Cardiac septum (tissue), 1 donor: ENCODE measurements around the gene ARL8B. TPM values are rescaled to one million over a fixed set of nuclear protein-coding genes. Genes with fewer than 3 reads are reported as not detected.
"Not testable (repeated sequence)": the region's sequence is repeated elsewhere in the genome, so short reads cannot be mapped to it uniquely, and the experiment has no call there.

Source experiments
- DNase-seq: peaks from one replicate; pipeline ENCODE4 v3.0.0-alpha.2; 2020; ENCODE audit warnings: low spot score
- intact Hi-C: fragments of 100-400 bp; cut with DNase I; formaldehyde crosslinking; loops from one replicate; pipeline ENCODE4 v1.14.0; 2022
- total RNA-seq: library from RNA; stranded (reverse); fragmentation: NEBNext Ultra II Directional; extraction: Animal tissue kit (Norgen Biotek cat#: 25700); gene quantifications from one replicate; pipeline ENCODE4 v1.2.1, GENCODE V29; 2021
- donor health status: DM: no; HTN: no; CAD: no.

Gene ARL8B
- total RNA-seq, 1 donor from 2014 or later = 60.1 TPM

DNA sequence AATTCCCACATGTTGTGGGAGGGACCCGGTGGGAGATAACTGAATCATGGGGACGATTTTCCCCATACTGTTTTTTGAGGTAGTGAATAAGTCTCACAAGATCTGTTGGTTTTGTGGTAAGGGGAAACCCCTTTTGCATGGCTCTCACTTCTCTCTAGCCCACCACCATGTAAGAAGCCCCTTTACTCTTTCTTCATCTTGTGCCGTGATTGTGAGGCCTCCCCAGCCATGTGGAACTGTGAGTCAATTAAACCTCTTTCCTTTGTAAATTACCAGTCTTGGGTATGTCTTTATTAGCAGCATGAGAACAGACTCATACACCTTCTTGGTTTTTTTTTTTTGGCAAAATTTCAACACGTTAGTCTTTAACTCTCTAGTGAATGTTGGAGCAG, 18.1 kb downstream of the ARL8B start:
- intact Hi-C loops = no loop called here

DNA sequence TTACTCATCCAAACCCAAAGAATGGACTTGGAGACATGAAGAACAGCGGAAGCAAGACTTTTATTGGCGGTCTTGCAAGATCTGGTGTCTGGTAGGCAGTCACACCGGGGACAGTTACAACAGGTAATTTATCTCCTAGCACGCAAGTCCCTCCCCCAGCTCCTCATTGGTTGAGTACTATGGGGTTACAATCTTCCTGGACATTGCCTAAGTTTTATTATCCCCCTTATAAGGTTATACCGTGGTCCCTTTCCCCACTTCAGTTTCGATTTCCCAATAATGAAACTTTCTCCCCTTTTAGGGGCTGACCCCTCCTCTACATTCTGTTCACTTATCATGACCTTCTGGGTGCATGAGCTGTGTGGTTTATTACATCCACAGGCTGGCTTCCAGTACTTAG, 18.7 kb downstream of the ARL8B start:
- intact Hi-C loops = no loop called here
- no peak for DNase-seq

More for the DNA sequence above, 18.1 kb downstream of the ARL8B start:
- DNase-seq = no peak

DNA sequence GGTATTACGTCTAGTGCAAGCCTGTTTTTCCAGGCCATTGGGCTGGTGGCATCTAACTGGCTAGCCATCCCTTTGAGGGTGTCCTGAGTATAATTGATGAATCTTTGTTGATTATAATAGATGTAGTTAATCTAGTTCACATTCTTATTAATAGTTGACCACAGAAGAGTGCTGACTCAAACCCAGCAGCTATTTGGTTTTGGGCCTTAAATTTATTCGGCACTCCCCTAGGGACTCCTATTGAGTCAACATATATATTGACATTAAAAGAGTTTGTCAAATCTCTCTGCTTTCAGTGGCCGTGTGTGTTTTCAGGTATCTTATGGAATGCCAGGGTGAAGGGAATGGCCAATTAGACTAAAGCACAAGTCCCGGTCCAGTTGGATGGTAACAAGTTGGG, 19.7 kb downstream of the ARL8B start:
- intact Hi-C loops = no loop called here
- DNase-seq = no peak

DNA sequence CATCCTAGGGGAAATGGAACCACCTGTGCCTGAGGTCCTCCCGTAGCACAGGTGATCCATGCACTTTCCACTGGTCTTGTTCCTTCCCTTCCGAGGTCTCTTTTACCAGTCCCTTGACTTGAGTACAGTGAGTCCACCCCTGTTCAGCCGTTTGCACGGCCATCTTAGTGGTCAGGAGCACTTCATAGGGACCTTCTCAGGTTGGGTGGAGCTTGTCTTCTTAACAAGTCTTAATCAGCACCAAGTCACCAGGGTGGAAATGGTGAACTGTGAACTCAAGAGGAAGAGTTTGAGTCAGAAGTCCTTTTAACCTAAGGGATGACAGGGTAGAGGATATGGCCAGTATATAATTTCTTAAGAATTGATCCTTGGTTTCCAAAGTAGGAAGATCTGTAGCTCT, 21.4 kb downstream of the ARL8B start:
- no peak for DNase-seq
- intact Hi-C loops = no loop called here

DNA sequence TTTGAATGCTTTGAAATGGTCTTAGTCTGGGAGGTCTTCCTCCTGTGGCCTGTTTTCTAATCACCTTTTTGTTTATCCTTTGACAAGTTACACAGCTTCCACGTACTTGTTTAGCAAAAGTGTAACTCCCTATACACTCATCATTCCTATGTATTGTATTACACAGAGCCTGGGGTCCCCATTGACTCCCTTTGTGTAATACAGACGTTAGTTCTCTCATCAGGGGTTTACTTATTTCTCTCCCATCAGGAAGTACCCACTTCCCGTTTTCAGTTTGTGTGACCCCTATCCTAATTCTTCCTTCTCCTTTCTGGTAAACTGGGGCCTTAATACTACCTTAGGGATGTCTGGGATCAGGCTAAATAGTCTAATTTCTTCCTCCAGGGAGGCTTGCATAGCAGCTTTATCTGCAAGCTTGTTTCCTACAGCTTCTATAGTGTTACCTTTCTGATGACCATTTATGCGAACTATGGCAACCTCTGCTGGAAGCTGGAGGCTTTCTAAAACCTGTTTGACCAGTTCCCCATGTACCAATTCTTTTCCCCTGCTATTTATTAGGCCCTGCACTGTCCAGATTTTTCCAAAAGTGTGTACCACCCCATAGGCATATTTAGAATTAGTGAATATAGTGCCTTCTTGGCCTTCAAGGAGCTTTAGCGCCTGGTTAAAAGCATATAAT, 22.4 kb downstream of the ARL8B start:
- no peak for DNase-seq
- intact Hi-C loops = no loop called here

DNA sequence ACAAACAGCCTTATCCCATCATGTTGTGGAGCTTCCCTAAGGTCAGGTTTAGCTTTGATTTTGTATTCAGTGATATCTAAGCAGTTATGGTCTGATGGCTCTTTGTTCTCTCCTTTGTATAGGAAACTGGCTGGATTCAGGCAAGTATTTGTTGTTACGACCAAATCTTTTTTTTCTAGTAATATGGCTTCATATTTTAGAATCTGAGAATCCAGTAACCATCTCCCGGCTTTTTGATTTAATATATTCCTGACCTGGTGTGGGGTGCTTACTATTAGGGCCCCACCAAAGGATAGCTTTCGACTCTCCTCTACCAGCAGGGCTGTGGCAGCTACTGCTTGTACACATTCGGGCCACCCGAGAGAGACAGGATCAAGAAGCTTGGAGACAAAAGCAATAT, 23.0 kb downstream of the ARL8B start:
- intact Hi-C loops = no loop called here

DNA sequence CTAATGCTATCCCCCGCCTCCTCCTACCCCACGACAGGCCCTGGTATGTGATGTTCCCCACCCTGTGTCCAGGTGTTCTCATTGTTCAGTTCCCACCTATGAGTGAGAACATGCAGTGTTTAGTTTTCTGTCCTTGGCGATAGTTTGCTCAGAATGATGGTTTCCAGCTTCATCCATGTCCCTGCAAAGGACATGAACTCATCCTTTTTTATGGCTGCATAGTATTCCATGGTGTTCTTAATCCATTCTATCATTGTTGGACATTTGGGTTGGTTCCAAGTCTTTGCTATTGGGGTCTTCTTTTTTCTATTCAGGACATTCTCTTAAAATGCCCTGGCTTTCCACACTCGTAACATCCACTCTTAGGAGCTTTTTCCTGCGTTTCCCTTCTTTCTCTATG, 25.1 kb downstream of the ARL8B start:
- intact Hi-C loops, DNase-seq: not testable (repeated sequence)

More for the DNA sequence above, 23.0 kb downstream of the ARL8B start:
- no peak for DNase-seq

DNA sequence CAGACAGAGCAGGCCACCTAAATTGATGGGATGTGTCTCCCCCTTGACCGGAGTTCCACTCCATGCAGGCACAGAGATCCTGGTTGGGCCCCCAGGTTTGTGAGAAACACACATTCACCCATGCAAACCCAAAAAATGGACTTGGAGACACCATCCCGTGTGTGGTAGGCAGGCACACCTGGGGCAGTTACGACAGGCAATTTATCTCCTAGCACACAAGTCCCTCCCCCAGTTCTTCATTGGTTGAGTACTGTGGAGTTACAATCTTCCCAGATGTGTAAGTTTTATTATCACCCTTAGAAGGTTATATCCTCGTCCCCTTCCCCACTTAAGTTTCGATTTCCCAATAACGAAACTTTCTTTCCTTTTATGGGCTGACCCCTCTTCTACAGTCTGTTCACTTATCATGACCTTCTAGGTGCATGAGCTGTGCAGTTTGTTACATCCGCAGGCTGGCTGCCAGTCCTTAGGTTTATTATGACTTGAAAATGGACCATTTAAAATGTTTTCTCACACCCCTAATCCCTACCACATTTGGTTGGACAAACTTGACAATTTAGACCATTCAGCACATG, 27.3 kb downstream of the ARL8B start:
- intact Hi-C loops = no loop called here
- no peak for DNase-seq

DNA sequence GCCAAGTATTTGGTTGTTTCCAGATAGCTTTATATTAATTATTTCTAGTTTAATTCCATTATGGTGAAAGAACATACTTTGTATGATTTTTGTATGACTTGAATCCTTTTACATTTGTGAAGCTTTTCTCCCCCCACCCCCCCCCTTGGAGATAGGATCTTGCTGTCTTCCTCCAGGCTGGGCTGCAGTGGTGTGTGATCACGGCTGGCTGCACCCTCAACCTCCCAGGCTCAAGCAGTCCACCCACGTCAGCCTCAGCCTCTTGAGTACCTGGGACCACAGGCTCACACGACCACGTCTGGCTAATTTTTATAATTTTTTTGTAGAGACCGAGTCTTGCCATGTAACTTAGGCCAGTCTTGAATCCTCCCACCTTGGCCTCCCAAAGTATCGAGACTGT, 29.5 kb downstream of the ARL8B start:
- DNase-seq = no peak
- intact Hi-C loops = no loop called here

DNA sequence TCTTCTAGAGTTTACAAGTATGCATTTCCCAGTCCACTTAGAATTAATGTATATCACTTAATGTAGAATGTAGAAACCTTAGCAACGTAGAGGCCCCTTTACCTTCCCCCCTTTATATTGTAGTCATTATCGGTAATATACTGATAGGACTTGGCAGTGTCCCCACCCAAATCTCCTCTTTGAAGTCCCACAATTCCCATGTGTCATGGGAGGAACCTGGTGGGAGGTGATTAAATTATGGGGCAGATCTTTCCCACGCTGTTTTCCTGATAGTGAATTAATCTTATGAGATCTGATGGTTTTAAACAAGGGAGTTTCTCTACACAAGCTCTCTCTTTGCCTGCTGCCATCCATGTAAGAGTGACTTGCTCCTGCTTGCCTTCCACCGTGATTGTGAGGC, 31.0 kb downstream of the ARL8B start:
- no peak for DNase-seq
- intact Hi-C loops = no loop called here

DNA sequence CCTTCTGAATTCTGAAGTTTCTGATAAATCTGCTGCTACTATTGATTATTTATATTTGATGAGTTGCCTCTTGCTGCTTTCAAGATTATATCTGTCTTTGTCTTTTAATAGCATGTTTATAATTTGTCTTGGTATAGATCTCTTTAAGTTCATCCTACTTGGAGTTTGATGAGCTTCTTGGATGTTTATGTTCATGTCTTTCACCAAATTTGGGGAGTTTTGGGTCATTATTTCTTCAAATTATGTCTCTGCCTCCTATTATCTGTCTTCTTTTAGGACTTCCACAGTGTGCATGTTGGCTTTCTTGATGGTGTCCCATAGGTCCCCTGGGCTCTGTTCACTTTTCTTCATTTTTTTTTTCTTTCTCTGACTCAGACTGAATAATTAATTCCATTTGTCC, 33.1 kb downstream of the ARL8B start:
- intact Hi-C loops = no loop called here

DNA sequence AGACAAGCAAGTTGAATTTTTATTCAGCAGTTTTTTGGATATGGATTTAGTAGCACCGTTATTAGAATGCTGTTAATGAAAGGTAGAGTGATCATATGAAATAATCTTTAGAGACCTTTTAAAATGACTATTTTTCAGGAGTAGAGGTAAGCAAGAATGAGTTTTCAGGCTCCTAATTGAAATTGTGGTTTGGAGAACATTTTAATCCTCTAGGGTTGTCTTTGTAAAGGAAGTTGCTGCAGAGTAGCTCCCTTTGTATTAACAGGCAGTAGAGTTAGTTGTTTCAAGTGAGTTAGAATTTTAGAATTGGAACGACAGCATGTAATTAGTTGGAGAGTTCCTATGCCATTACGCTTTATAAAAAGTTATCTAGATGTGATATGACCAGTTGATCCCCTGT, 38.2 kb downstream of the ARL8B start:
- intact Hi-C loops = no loop called here

More for the DNA sequence above, 33.1 kb downstream of the ARL8B start:
- DNase-seq = no peak

DNA sequence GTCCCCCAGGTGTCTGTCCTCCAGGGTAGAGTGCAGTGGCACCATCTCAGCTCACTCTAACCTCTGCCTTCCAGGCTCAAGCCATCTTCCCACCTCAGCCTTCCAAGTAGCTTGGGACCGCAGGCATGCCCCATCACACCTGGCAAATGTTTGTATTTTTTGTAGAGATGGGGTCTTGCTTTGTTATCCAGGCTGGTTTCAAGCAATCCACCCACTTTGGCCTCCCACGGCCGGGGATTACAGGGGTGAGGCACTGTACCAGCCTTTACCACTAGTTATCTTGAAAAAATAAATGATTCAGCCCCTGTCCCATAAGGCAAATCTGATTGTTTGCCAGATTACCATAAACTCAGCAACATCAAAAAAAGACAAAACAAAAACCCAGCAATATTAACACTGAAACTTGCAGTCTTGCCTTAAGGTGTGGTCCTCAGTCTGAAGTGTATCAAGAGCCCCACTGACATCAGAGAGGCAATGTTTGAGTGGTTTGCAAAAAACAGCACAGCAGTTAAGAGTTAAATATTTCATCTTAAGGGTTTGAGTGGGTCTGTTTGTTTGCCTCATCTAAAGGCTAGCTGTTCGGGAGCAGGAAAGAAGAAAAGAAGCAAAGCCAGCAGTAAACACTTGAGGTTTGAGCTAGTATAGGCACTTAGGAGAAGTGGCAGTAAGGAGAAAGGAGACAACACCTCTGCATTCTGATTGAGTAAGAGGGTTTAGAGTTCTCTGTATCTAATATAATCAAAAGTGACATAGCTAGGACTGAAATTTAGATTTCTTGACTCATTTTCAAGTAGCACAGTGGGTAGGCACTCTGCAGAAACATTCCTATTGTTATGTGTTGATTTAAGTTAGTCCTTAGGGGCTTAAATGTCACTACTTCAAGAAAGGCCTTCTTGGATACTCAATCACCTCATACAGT, 39.1 kb downstream of the ARL8B start:
- DNase-seq = no peak
- intact Hi-C loops = no loop called here

More for the DNA sequence above, 38.2 kb downstream of the ARL8B start:
- no peak for DNase-seq

DNA sequence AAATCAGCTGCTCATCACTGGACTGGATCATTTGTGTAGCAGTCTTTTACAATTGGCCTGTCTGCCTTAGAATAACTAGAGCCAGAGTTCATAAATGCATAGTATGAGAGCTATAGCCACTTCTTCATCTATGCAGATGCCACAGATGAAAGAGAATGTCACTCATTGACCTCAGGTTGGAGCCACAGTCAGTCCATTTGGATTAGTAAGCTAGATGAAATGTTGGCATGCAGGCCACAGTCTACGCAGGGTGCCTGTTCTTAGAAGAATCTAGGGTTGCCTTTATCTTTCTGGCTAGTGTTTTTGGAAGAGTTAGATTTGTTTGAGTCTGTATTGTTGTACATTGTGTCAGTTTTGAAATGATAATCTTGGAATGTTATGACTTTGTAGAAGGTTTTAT, 40.0 kb downstream of the ARL8B start:
- intact Hi-C loops = no loop called here
- no peak for DNase-seq

DNA sequence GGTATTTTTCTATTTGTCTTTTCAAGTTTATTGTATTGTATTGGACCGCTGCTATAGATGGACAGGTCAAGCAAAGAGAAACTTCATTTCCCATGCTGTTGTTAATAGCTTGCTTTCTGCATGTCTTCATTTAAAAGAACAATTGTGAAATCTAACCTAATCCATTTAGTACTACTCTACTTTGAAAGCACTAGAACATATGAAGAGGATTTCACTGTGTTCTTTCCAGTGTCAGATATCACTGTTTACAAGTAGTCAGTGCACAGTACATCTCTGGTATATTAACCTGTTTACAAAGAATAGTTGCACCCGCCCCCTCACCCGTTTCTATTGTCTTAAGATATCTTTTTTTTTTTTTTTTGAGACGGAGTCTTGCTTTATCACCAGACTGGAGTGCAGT, 43.6 kb downstream of the ARL8B start:
- intact Hi-C loops = no loop called here
- DNase-seq = no peak

DNA sequence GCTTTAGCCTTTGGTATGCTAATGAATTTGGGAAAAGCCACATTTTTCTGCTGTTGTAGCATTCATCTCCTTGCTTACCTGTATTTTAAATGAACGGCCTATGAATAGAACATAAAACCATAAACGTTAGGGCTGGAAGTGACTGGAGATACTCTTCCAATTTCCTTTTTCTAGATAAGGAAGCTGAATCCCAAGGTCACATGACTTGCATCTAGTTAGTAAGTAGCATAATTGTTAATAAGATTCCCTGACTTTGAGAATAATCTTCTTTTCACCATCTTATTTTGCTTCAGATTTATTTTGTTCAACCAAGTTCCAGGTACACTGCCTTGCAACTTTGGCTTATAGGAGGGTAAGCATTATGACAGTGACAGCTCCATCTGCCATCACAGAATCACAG, 44.8 kb downstream of the ARL8B start:
- intact Hi-C loops = no loop called here
- no peak for DNase-seq

DNA sequence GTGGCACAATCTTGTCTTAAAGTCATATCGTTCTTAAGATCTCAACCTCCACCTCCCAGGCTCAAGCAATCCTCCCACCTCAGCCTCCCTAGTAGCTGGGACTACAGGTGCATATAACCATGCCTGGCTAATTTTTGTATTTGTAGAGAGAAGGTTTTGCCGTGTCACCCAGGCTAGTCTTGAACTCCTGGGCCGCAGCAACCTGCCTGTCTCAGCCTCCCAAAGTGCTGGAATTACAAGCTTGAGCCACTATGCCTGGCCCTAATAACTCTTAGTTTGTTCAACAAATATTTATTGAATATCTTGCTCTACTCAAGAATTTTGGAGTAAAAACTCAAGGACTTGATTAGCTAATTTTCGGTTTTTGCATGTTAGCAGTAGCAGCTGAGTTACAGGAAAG, 46.0 kb downstream of the ARL8B start:
- DNase-seq = no peak
- intact Hi-C loops = no loop called here

DNA sequence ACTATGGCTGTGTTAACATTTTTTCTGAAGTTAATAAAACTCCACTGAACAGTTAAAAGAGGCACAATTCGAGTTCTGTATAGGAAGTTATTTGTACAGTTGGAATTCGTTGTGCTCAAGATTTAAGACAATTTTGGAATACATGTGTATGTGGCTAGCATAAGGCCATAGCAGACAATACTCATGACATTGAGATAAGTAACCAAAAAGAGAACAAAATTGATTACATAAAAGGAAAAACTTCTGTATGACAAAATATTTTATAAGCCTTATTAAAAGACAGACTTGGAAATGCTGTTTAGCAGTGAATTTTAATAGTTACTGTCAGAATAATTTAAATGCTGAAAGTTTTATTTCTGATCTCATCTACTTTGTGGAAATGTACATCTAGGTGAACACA, 47.7 kb downstream of the ARL8B start:
- no peak for DNase-seq
- intact Hi-C loops = no loop called here

DNA sequence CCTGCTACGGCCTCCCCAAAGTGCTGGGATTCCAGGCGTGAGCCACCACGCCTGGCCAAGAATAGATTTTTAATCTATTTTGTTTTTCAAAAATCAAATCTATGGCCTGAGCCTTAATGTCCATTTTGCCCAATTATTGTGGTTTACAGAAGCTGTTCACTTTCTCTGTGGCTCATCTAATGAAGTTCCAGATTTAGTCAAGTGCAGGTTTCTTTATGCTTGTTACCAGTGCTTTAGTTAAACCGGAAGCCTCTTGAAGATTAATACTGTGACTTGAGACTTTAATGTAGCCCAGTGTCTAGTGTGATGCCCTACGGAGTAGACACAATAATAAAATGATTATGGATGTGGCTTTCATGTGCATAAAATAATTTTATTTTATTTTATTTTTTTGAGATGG, 48.9 kb downstream of the ARL8B start:
- no peak for DNase-seq
- intact Hi-C loops = no loop called here

DNA sequence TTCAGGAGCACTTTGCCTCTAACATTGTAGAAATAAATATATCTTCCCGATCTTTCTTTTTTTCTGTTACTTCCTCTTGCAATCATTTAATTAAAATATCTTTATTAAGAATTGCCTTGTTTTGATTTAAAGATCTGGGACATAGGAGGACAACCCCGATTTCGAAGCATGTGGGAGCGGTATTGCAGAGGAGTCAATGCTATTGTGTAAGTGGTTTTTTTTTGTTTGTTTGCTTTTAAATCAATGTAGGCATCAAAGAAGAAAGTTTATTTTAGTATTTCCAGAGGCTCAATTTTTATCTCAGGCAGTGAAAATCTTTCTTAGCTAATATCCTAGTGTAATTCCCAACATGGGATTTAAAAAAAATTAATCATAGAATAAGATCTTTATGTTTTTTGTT, 49.9 kb downstream of the ARL8B start:
- no peak for DNase-seq
- intact Hi-C loops = no loop called here

DNA sequence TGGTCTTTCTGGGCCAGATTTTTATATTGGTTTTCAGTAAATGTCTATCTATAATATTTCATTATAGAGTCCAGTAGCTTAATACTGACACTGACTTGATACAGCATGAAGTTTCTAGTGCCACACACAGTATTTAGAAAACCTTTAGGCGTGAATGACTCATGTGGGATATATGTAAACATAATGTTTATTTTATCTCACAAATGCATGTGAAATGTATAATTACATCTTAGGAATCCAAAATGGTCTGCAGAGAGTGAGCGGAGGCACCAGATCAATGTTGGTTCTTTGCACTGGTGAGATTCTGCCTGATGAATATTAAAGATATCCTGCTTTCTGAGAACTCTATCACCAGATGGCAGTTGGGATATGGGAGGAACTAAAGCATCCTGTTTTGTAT, 56.9 kb downstream of the ARL8B start:
- intact Hi-C loops, DNase-seq: not testable (repeated sequence)
